ENCODE results near the gene SNRPA. TPM values are rescaled to one million over a fixed set of nuclear protein-coding genes. Genes with fewer than 3 reads are reported as not detected.
A peak's percentile ranks its signal among the peaks of the same experiment; 100 is the strongest.

SNRPA gene
- total and polyA plus RNA-seq, 4 donors, result 26.7 to 49.1 (median 43.8) TPM

DNA sequence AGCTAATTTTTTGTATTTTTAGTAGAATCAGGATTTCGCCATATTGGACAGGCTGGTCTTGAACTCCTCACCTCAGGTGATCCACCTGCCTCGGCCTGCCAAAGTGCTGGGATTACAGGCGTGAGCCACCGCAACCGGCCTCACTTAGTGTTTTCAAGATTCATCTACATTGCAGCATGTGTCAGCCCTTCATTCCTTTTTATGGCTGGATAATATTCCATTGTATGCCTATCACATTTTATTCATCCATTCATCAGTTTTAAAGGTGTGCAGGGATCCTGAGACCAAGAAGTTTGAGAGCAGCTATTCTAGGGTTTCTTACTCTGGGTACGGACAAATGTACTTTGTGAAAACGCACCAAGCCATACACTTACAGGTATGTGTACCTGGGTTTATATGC, 43.4 kb upstream of the SNRPA start:
- Histone ChIP-seq H3K4me3 (ENCODE audit: low read length in 2 of 2) (no peak overlapping the region), H3K9me3 (ENCODE audit: control insufficient read depth, low read length) (no peaks in the 10 kb centered on the region), H3K36me3 (ENCODE audit: control insufficient read depth in 1 of 2, insufficient read depth in 2 of 2, low read length in 1 of 2) (peaks cover 3 to 6% of the 10 kb centered on the region in 2 donors), H3K4me1 (ENCODE audit: control insufficient read depth in 1 of 2, insufficient read depth in 2 of 2, low read length in 2 of 2) (no peaks in the 10 kb centered on the region), H3K27me3 (ENCODE audit: control insufficient read depth in 1 of 2, insufficient read depth in 2 of 2, low read length in 1 of 2) (no peaks in the 10 kb centered on the region), H3K27ac (ENCODE audit: low read depth in 1 of 2, low read length in 2 of 2) (no peak overlapping the region)
- DNase-seq, result no peak
- ATAC-seq (ENCODE audit: low FRiP score), result no peak
- intact Hi-C loops (cut with DNase I), result no loop called here
- WGBS, 2 donors, result 95 to 96% methylated on average over 7 of the region's 7 CpGs

DNA sequence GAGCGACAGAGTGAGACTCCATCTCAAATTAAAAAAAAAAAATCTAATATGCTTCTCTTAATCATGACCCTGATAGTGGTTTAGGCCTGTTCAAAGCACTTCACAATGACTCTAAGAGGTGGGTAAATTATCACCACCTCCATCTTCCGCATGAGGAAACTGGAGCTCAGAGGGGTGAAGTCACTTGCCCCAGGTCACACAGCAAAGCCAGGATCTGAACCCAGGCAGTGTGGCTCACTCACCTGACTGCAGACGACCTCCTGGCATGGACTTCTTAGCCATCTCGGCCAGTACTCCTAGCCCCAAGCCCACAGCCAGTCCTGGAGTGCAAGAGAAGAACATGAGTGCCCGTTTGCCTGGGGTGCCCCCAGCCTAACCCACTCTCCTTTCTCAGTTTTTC, 41.2 kb upstream of the SNRPA start:
- Histone ChIP-seq H3K27me3 (ENCODE audit: control insufficient read depth in 1 of 2, insufficient read depth in 2 of 2, low read length in 1 of 2) (no peaks in the 10 kb centered on the region), H3K4me3 (ENCODE audit: low read length in 2 of 2) (no peak overlapping the region), H3K9me3 (ENCODE audit: control insufficient read depth, low read length) (no peaks in the 10 kb centered on the region), H3K4me1 (ENCODE audit: control insufficient read depth in 1 of 2, insufficient read depth in 2 of 2, low read length in 2 of 2) (no peaks in the 10 kb centered on the region), H3K27ac (ENCODE audit: low read depth in 1 of 2, low read length in 2 of 2) (no peak overlapping the region), H3K36me3 (ENCODE audit: control insufficient read depth in 1 of 2, insufficient read depth in 2 of 2, low read length in 1 of 2) (peaks cover 3 to 5% of the 10 kb centered on the region in 2 donors)
- DNase-seq, result no peak
- ATAC-seq (ENCODE audit: low FRiP score), result no peak
- 90 to 93% methylated on average over 5 of the region's 5 CpGs for WGBS, 2 donors
- intact Hi-C loops (cut with DNase I), result no loop called here

DNA sequence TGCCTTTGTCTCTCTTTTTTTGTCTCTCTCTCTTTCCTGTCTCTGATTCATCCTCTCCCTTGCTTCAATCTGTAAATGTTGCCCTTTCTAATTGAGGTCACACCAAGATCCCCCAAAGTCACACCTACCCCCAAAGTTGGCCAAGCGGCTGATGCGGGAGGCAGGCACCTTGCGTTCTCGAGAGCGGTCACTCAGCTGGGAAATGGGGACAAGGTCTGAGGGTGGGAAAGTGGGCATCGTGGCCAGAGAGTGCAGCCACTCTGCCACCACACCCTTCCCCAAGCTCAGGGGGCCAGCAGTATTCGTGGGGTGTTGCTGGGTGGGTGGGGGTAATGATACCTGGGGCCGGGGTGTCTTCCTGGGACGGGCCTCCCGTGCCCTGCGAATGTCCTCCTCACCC, 37.1 kb upstream of the SNRPA start:
- H3K4me1 ChIP-seq (ENCODE audit: control insufficient read depth in 1 of 2, insufficient read depth in 2 of 2, low read length in 2 of 2), result no peaks in the 10 kb centered on the region
- ATAC-seq (ENCODE audit: low FRiP score) (no peak), DNase-seq (no peak)
- no peaks in the 10 kb centered on the region for H3K27me3 ChIP-seq (ENCODE audit: control insufficient read depth in 1 of 2, insufficient read depth in 2 of 2, low read length in 1 of 2)
- H3K4me3 ChIP-seq (ENCODE audit: low read length in 2 of 2), result no peak overlapping the region
- H3K27ac ChIP-seq (ENCODE audit: low read depth in 1 of 2, low read length in 2 of 2), result no peak overlapping the region
- H3K36me3 ChIP-seq (ENCODE audit: control insufficient read depth in 1 of 2, insufficient read depth in 2 of 2, low read length in 1 of 2), result peaks cover 2 to 3% of the 10 kb centered on the region in 2 donors
- H3K9me3 ChIP-seq (ENCODE audit: control insufficient read depth, low read length), result no peaks in the 10 kb centered on the region
- WGBS, 2 donors, result 86 to 87% methylated on average over 11 of the region's 11 CpGs
- intact Hi-C loops (cut with DNase I), result no loop called here

DNA sequence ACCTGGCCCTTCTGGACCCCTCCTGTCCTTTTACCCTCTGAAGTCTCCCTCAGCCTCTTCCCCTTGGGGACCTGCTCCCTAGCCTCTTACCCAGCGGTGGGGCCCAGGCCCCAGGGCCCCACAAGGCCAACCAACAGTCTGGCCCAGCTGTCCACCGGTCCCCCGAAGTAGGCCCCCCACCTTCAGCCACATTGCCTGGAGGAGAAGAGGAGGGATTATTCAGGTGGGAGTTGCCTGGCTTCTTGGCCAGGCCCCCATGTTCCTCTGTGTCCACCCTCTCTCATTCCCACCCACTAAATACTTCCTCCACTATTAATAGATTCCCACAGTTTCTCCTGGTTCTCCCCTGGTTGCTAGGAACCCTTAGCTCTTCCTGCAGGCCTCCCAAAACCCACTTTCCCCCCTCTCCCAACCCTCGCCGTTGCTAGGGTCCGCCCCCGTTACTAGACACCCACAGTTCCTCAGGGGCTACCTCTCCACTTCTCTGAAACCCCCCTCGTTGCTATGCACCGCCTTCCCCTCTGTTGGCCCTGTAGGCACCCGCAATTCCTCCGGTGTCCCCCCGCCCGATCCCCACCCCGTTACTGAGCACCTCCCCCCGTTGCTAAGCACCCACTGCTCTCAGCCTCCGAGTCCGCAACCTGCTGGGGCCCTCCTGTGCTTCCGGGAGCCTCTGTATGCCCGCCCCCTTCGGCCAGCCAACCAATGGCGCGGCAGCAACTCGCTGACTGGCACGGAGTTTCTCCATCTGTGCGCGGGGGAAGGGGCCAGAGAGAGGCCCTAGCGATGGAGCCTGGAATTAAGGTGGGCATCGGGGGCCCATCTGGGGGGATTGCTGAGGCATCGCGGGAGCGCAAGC, 36.3 kb upstream of the SNRPA start:
- peak overlapping the region; percentile 6 to 92 for H3K27ac ChIP-seq (ENCODE audit: low read depth in 1 of 2, low read length in 2 of 2)
- ATAC-seq (ENCODE audit: low FRiP score) (peak; percentile 88), DNase-seq (peak; percentile 96 to 97)
- no peaks in the 10 kb centered on the region for H3K4me1 ChIP-seq (ENCODE audit: control insufficient read depth in 1 of 2, insufficient read depth in 2 of 2, low read length in 2 of 2)
- H3K36me3 ChIP-seq (ENCODE audit: control insufficient read depth in 1 of 2, insufficient read depth in 2 of 2, low read length in 1 of 2), result peaks cover 0 to 2% of the 10 kb centered on the region in 2 donors
- WGBS, 2 donors, result 2% methylated on average over 31 of the region's 31 CpGs
- intact Hi-C loops (cut with DNase I), result loop anchor here in 1 of 2 donors (5.0 kb wide), 1 partner anchor 83 kb away; the partner anchor contains the start of gene EGLN2
- H3K9me3 ChIP-seq (ENCODE audit: control insufficient read depth, low read length), result no peaks in the 10 kb centered on the region
- no peaks in the 10 kb centered on the region for H3K27me3 ChIP-seq (ENCODE audit: control insufficient read depth in 1 of 2, insufficient read depth in 2 of 2, low read length in 1 of 2)
- H3K4me3 ChIP-seq (ENCODE audit: low read length in 2 of 2), result peak overlapping the region; percentile 16 to 39

DNA sequence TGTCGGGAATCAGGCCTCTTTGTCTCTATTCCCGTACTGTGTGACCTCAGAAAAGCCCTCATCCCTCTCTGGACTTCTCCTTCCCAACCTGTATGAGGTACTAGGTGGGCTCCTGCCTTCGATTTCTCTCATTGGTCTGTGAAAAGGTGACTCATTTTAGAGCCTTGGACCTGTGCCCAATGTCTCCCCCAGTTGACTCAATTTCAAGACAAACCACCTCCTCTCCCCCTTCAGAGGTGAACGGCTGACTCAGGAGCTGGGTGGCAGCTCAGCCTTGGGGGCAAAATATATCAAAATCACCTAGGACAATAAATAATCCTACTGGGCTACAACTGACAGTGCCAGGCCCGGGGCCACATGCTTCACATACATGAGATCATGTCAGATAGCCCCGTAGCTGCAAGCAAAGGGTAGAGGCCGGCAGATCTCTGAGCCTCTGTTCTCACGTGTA, 34.9 kb upstream of the SNRPA start:
- no peaks in the 10 kb centered on the region for H3K4me1 ChIP-seq (ENCODE audit: control insufficient read depth in 1 of 2, insufficient read depth in 2 of 2, low read length in 2 of 2)
- no peaks in the 10 kb centered on the region for H3K36me3 ChIP-seq (ENCODE audit: control insufficient read depth in 1 of 2, insufficient read depth in 2 of 2, low read length in 1 of 2)
- intact Hi-C loops (cut with DNase I), result loop anchor here in 1 of 2 donors (1.0 to 5.0 kb wide), 4 partner anchors 26 to 81 kb away; partner anchors contain the start of genes ACTMAP, EGLN2, NUMBL and SNRPA
- DNase-seq (peak in 1 of 2 donors; percentile 83), ATAC-seq (ENCODE audit: low FRiP score) (no peak)
- no peaks in the 10 kb centered on the region for H3K9me3 ChIP-seq (ENCODE audit: control insufficient read depth, low read length)
- peak overlapping the region; percentile 96 to 98 for H3K27ac ChIP-seq (ENCODE audit: low read depth in 1 of 2, low read length in 2 of 2)
- no peaks in the 10 kb centered on the region for H3K27me3 ChIP-seq (ENCODE audit: control insufficient read depth in 1 of 2, insufficient read depth in 2 of 2, low read length in 1 of 2)
- H3K4me3 ChIP-seq (ENCODE audit: low read length in 2 of 2), result peak overlapping the region; percentile 15 to 84
- WGBS, 2 donors, result 0 to 1% methylated on average over 8 of the region's 8 CpGs

DNA sequence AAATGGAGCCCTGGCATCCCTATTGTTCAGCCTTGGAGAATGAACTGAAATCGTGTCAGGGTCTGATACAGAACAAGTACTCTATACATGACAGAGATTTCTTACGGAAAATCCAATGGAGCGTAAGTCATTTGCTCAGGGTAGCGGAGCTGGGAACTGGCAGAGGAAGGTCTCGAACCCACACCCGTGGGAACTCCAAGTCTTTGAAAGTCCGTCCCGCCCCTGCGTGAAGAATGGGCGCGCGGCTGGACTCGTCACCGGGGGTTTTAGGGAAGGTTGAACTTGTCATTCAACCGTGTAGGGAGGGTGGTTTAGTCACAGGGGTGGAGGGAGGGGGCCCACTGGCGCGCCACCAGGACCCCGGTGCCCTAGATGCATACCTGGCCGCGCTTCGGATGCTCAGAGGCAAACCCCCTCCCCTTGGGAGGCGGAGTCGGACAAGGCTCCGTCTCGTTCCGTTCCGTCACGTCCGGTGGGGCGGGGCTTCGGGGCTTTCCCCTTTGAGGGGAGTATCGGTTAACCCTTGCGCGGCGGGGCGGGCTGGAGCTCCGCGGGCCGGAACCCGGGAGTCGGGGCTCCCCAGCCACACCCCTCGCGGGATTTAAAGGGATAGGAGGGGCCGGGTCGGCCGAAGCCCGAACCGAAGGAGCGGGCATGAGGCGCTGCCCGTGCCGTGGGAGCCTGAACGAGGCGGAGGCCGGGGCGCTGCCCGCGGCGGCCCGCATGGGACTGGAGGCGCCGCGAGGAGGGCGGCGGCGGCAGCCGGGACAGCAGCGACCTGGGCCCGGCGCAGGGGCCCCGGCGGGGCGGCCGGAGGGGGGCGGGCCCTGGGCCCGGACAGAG, 34.3 kb upstream of the SNRPA start, which contains the start of the genes COQ8B and ITPKC:
COQ8B (minus strand) TSS at position 405 of the 843 bp plus-strand sequence. CDS start 2,254 bp downstream, outside the sequence.
ITPKC (plus strand) TSS at position 631 of the 843 bp plus-strand sequence; CDS start at position 655, 24 bp downstream.
- intact Hi-C loops (cut with DNase I), result loop anchor here in 1 of 2 donors (1.0 to 5.0 kb wide), 4 partner anchors 26 to 81 kb away; partner anchors contain the start of genes ACTMAP, EGLN2, NUMBL and SNRPA
- WGBS, 2 donors, result 0 to 1% methylated on average over 58 to 76 of the region's 76 CpGs

DNA sequence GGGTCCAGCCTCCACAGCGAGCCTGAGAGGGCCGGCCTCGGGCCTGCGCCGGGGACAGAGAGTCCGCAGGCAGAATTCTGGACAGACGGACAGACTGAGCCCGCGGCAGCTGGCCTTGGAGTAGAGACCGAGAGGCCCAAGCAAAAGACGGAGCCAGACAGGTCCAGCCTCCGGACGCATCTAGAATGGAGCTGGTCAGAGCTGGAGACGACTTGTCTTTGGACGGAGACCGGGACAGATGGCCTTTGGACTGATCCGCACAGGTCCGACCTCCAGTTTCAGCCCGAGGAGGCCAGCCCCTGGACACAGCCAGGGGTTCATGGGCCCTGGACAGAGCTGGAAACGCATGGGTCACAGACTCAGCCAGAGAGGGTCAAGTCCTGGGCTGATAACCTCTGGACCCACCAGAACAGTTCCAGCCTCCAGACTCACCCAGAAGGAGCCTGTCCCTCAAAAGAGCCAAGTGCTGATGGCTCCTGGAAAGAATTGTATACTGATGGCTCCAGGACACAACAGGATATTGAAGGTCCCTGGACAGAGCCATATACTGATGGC, 33.6 kb upstream of the SNRPA start:
- H3K27me3 ChIP-seq (ENCODE audit: control insufficient read depth in 1 of 2, insufficient read depth in 2 of 2, low read length in 1 of 2), result no peaks in the 10 kb centered on the region
- no peaks in the 10 kb centered on the region for H3K36me3 ChIP-seq (ENCODE audit: control insufficient read depth in 1 of 2, insufficient read depth in 2 of 2, low read length in 1 of 2)
- peak overlapping the region; percentile 55 to 84 for H3K4me3 ChIP-seq (ENCODE audit: low read length in 2 of 2)
- no peaks in the 10 kb centered on the region for H3K4me1 ChIP-seq (ENCODE audit: control insufficient read depth in 1 of 2, insufficient read depth in 2 of 2, low read length in 2 of 2)
- DNase-seq (peak in 1 of 2 donors; percentile 56), ATAC-seq (ENCODE audit: low FRiP score) (no peak)
- WGBS, 2 donors, result 0 to 1% methylated on average over 20 of the region's 20 CpGs
- H3K27ac ChIP-seq (ENCODE audit: low read depth in 1 of 2, low read length in 2 of 2), result peak overlapping the region; percentile 2 to 96
- H3K9me3 ChIP-seq (ENCODE audit: control insufficient read depth, low read length), result no peaks in the 10 kb centered on the region
- intact Hi-C loops (cut with DNase I), result loop anchor here in 1 of 2 donors (2.0 to 5.0 kb wide), 3 partner anchors 33 to 80 kb away; partner anchors contain the start of genes ACTMAP, EGLN2 and SNRPA

More for the DNA sequence above, 34.3 kb upstream of the SNRPA start, which contains the start of the genes COQ8B and ITPKC:
- no peaks in the 10 kb centered on the region for H3K36me3 ChIP-seq (ENCODE audit: control insufficient read depth in 1 of 2, insufficient read depth in 2 of 2, low read length in 1 of 2)
- peak within 1 kb of the TSS; percentile 55 to 84 for H3K4me3 ChIP-seq (ENCODE audit: low read length in 2 of 2)
- ATAC-seq (ENCODE audit: low FRiP score) (peak; percentile 90), DNase-seq (peak; percentile 100)
- H3K4me1 ChIP-seq (ENCODE audit: control insufficient read depth in 1 of 2, insufficient read depth in 2 of 2, low read length in 2 of 2), result no peaks in the 10 kb centered on the region
- no peaks in the 10 kb centered on the region for H3K27me3 ChIP-seq (ENCODE audit: control insufficient read depth in 1 of 2, insufficient read depth in 2 of 2, low read length in 1 of 2)
- peak within 1 kb of the TSS; percentile 96 to 98 for H3K27ac ChIP-seq (ENCODE audit: low read depth in 1 of 2, low read length in 2 of 2)
- H3K9me3 ChIP-seq (ENCODE audit: control insufficient read depth, low read length), result no peaks in the 10 kb centered on the region
